ENCODE data around the gene KIDINS220.
A peak's percentile ranks its signal among the peaks of the same experiment; 100 is the strongest.

Gene KIDINS220

DNA sequence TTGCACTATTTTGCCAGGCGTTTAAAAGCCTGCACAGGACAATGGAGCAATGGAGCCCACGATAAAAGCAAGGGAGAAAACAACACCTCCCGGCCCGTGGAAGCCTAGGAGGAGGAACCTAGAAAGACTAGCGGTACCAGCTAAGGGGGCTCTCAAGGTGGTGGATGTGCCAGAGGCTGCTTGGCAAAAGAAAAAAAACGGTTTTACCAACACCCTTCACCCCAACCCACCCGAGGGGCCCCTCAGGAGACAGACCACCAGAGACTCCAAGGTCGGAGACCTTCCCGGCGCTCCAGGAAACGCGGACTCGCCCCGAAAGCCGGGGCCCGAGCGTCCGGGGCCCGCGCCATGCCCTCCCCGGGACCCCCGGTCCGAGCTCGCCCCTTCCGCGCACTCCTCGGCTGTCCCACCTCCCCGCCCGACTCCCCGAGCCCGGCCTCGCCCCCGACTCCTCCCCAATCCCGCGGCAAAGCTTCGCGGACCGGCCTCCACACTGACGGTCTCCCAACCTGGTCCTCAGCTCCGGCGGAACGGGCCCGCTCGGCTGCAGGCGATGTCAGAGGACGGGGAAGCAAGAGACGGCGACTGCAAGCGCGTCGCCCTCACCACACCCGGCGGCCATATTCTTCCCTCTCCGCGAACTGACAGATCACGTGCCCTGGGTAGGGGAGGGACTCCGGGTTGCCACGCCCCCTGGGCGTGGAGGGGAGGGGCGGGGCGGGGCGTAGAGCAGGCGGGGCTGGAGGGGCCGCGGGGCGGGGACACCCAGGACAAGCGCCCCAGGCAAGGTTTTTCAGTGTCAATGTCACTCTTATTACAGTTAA is at the start of gene KIDINS220:
KIDINS220 (minus strand) TSS at position 643 of the 824 bp plus-strand sequence. CDS start 10,520 bp downstream, outside the sequence.
- Mint-ChIP-seq H3K36me3 (ENCODE audit: low read depth) (peaks cover 2% of the 10 kb centered on the region), H3K4me1 (ENCODE audit: low read depth) (peaks cover 19% of the 10 kb centered on the region), H3K9me3 (no peaks in the 10 kb centered on the region), H3K27ac (peak within 1 kb of the TSS; percentile 99), H3K4me3 (peak within 1 kb of the TSS; percentile 100), H3K27me3 (ENCODE audit: low read depth) (peaks cover 4% of the 10 kb centered on the region)
- peak; percentile 75 for DNase-seq (ENCODE audit: low spot score)

DNA sequence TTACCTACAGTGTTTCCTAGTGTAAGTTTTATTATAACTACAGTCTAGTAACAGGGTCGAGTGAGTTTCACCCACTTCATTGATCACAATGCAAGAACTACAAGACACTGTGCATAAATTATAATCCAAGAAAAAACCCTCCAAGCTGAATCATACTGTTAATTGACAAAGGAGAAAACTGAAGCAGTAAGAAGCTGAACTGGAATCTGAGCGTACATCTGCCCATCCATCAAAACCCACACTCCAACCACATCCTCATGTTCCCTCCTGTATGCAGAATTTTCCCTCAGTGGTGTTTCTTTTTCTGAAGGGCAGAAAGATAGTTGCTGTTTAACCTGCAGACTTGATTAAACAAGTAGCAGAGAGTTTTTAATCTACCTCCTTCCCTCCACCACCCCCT is 49.5 kb upstream of the KIDINS220 start:
- no peaks in the 10 kb centered on the region for H3K36me3 Mint-ChIP-seq (ENCODE audit: low read depth)
- no peak overlapping the region for H3K27ac Mint-ChIP-seq
- H3K4me3 Mint-ChIP-seq = no peak overlapping the region
- H3K27me3 Mint-ChIP-seq (ENCODE audit: low read depth) = peaks cover 2% of the 10 kb centered on the region
- H3K4me1 Mint-ChIP-seq (ENCODE audit: low read depth) = no peaks in the 10 kb centered on the region
- no peaks in the 10 kb centered on the region for H3K9me3 Mint-ChIP-seq
- no peak for DNase-seq (ENCODE audit: low spot score)

DNA sequence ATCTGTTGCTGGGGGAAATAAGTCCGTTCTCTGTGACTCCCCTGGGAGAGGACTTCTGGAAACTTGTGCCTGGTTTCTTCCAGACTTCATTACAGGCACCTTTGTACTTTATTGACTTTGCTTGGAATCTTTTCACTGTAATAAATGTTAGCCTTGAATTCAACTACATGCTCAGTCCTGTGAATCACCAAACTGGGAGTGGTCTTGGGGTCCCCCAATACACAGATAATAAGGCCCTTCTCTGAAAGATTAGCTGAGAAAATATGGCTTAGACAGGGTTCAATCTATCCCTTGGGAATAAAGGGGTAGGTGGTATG is 48.7 kb upstream of the KIDINS220 start:
- Mint-ChIP-seq H3K4me3 (no peak overlapping the region), H3K36me3 (ENCODE audit: low read depth) (no peaks in the 10 kb centered on the region), H3K27me3 (ENCODE audit: low read depth) (peaks cover 2% of the 10 kb centered on the region), H3K9me3 (no peaks in the 10 kb centered on the region), H3K27ac (no peak overlapping the region), H3K4me1 (ENCODE audit: low read depth) (no peaks in the 10 kb centered on the region)
- DNase-seq (ENCODE audit: low spot score) = no peak

DNA sequence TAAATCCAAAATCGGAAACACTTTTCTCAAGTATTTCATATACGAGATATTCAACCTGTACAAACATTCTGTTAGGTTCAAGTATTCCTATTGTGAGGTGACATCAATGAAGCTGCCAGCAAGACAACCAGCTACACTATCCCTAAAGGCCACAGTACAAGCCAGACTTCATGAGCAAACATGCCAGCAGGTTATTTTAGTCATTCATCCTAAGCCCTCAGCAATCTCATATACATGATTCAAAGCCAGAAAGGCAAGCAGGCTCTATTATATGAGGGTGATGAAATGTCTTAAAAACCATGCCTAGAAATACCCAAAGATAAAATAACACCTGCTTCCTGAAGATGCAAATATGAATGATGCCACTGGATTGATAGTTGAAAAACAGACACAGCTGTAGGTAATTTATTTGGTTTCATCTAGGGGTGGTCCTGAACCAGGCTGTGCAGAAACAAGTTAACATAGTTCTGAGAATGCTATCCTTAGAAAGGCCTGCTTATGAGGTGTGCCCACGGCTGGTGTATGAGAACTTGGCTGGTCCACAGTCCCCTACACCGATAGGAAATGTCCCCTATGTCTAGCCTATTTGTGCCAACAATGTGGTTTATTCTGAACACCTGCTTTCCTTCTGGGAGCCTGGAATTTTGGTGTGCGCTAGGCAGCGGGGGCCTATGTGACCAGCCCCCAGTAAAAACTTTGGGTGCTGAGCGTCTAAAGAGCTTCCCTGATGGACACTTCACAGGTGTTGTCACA is 48.2 kb upstream of the KIDINS220 start:
- no peaks in the 10 kb centered on the region for H3K9me3 Mint-ChIP-seq
- H3K36me3 Mint-ChIP-seq (ENCODE audit: low read depth) = no peaks in the 10 kb centered on the region
- peaks cover 2% of the 10 kb centered on the region for H3K27me3 Mint-ChIP-seq (ENCODE audit: low read depth)
- no peak overlapping the region for H3K4me3 Mint-ChIP-seq
- no peak overlapping the region for H3K27ac Mint-ChIP-seq
- no peak for DNase-seq (ENCODE audit: low spot score)
- no peaks in the 10 kb centered on the region for H3K4me1 Mint-ChIP-seq (ENCODE audit: low read depth)

DNA sequence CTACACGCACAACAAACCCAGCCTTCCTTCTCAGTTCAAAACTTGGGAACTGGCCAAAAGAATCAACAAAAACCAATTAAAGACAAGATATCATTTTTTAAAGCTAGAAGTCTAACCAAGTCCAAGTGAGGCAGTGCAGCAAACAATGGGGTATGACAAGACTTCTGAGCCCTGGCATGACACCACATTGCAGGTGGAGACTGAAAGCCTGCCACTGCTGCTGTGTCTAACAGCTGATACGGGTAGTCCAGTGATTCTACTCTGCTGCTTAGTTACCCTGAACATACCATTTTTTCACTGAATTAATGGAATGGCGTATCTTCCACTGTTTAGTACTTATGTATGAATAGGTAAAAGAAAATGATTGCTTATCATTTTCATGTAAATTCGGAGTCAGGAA is 47.4 kb upstream of the KIDINS220 start:
- Mint-ChIP-seq H3K27me3 (ENCODE audit: low read depth) (peaks cover 2% of the 10 kb centered on the region), H3K27ac (no peak overlapping the region), H3K4me1 (ENCODE audit: low read depth) (no peaks in the 10 kb centered on the region), H3K4me3 (no peak overlapping the region), H3K36me3 (ENCODE audit: low read depth) (no peaks in the 10 kb centered on the region), H3K9me3 (no peaks in the 10 kb centered on the region)
- no peak for DNase-seq (ENCODE audit: low spot score)

DNA sequence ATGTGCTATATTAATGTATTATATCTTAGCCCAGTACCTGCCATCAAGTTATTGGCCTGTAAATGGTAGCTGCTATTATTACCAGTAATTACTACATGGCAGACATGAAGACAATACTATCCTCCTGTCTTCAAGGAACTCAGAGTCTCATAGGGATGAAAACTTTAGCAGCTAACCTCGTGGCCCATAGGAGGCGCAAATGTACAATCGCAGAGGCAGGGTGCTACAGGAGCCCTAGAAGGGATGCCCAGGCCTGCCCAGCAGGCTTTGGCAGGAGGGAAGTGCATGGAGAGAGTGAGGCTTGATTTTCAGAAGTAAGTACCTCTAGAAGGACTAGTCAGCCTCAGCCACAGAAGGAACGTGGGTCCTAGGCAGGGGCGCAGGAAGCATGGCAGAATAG is 44.7 kb upstream of the KIDINS220 start:
- H3K4me3 Mint-ChIP-seq = no peak overlapping the region
- H3K27me3 Mint-ChIP-seq (ENCODE audit: low read depth) = peaks cover 2% of the 10 kb centered on the region
- H3K9me3 Mint-ChIP-seq = no peaks in the 10 kb centered on the region
- H3K27ac Mint-ChIP-seq = no peak overlapping the region
- no peaks in the 10 kb centered on the region for H3K4me1 Mint-ChIP-seq (ENCODE audit: low read depth)
- H3K36me3 Mint-ChIP-seq (ENCODE audit: low read depth) = no peaks in the 10 kb centered on the region
- no peak for DNase-seq (ENCODE audit: low spot score)

DNA sequence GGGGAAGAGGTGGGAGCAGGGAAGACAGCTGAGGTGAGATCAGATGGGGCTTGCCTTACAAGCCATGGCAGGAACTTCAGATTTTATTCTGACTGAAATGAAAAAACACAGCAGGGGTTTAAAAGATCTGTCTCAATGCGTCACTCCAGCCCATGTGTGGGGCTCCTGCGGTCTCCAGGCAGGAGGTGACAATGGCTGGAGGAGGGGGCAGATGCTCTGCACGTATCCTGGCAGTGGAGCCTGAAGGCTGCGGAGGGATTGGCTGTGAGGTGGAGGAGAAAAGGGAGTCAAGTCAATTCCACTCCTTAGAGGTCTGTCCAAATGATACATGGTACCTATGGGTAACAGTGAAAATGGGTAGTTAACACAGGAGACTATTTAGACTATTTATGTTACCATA is 40.5 kb upstream of the KIDINS220 start:
- Mint-ChIP-seq H3K27ac (no peak overlapping the region), H3K4me1 (ENCODE audit: low read depth) (no peaks in the 10 kb centered on the region), H3K27me3 (ENCODE audit: low read depth) (peaks cover 2% of the 10 kb centered on the region), H3K36me3 (ENCODE audit: low read depth) (no peaks in the 10 kb centered on the region), H3K9me3 (no peaks in the 10 kb centered on the region), H3K4me3 (no peak overlapping the region)
- no peak for DNase-seq (ENCODE audit: low spot score)

DNA sequence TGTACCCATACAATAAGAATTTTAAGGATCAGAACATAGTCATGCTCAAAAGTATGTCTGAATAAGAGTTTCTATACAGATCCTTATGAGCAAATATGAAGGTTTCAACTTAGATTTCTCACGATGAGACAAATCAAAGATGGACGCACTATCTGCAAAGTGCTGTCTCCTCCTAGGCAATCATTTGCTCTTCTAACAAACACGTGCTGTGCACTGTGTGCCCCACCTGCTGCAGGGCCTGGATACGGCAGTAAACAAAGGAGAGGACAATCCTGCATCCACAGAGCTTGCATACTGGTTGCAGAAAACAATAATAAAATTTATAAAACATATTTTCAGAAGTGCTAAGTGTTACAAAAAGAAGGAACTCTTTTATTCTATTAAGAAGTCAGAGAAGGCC is 39.9 kb upstream of the KIDINS220 start:
- H3K27ac Mint-ChIP-seq = no peak overlapping the region
- DNase-seq (ENCODE audit: low spot score) = no peak
- no peaks in the 10 kb centered on the region for H3K9me3 Mint-ChIP-seq
- no peaks in the 10 kb centered on the region for H3K36me3 Mint-ChIP-seq (ENCODE audit: low read depth)
- H3K4me3 Mint-ChIP-seq = no peak overlapping the region
- H3K4me1 Mint-ChIP-seq (ENCODE audit: low read depth) = no peaks in the 10 kb centered on the region
- H3K27me3 Mint-ChIP-seq (ENCODE audit: low read depth) = peaks cover 3% of the 10 kb centered on the region

DNA sequence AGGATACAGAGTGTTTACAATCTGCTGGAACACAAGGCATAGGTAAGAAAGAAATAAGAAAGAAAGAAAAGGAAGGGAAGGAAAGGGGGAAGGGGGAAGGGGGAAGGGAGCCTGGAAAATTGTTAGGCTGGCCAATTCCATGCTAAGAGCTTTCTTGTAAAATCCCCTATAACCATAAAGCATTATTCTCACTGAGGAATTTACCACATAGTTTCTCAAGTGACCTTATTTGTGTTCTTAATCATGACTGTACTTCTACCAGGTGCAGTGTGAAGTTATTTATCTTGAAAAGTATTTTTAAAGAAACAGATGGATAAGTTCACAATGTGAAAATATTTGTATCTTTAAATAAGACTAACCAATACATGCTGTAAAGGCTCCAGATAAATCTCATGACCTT is 39.2 kb upstream of the KIDINS220 start:
- Mint-ChIP-seq H3K4me1 (ENCODE audit: low read depth) (no peaks in the 10 kb centered on the region), H3K27ac (no peak overlapping the region), H3K4me3 (no peak overlapping the region), H3K36me3 (ENCODE audit: low read depth) (no peaks in the 10 kb centered on the region), H3K9me3 (no peaks in the 10 kb centered on the region), H3K27me3 (ENCODE audit: low read depth) (peaks cover 3% of the 10 kb centered on the region)
- no peak for DNase-seq (ENCODE audit: low spot score)

DNA sequence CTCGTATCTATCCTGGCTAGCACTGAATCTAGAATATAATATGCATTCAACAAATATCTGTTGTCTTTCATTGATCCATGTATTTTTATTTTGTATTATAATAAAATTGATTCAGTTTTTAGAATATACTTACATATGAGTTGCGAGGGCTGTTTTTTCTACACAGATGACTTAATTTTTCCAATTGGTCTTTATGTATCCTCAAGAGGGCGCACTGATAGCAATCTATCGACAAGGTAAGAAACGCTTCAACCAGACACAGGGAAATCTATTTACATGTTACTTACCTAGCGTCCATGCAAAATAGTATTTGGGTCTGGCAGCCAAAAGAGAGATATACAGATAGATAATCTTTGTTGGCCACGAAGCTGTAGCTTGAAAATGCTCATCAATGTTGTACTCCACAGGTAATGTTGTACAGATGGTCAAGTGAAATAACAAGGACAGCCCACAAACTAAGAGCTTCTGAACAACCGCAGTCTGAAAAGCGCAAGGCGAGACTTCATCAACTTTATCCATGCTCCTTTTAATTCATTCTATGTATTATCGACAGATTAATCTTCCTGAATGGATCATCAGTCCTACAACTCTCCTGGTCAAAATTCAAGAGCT is 35.5 kb upstream of the KIDINS220 start:
- H3K27me3 Mint-ChIP-seq (ENCODE audit: low read depth) = peaks cover 3% of the 10 kb centered on the region
- no peak overlapping the region for H3K4me3 Mint-ChIP-seq
- no peaks in the 10 kb centered on the region for H3K4me1 Mint-ChIP-seq (ENCODE audit: low read depth)
- H3K27ac Mint-ChIP-seq = no peak overlapping the region
- H3K9me3 Mint-ChIP-seq = no peaks in the 10 kb centered on the region
- DNase-seq (ENCODE audit: low spot score) = no peak
- no peaks in the 10 kb centered on the region for H3K36me3 Mint-ChIP-seq (ENCODE audit: low read depth)

DNA sequence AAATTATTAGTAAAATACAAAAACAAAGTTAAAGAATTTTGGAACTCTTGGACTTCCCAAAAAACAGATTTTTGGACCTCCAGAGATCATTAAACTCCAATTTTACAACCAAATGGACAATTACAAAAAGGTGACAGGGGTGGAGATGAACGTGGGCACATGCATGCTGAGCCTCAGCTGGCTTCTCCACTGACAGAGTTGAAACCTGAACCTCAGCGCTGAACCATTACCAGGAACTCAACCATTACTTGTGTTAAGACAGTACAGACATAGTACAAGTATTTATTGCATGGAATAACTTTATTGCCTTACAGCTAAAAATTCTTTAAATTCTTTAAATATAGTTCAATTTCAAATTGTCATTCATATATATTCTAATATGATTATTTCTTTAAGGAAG is 33.0 kb upstream of the KIDINS220 start:
- no peak overlapping the region for H3K4me3 Mint-ChIP-seq
- DNase-seq (ENCODE audit: low spot score) = no peak

DNA sequence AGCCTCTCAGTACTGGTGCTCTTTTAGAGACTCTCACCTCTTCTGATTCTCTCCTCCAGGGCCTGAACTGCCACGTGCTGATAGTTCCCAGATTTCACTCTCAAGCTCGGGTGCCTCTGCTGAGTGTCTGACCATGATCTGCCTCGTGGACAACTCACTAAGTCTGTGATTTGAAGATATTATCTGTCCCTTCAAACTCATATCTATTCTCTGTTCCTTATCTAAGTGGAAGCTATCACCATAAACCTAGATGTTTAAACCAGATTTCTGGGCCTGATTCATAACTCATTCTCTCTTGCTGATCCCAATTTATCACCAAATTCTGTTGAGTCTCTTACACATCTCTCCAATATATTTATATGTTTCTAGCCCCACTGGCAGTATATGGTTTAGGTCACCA is 29.9 kb upstream of the KIDINS220 start:
- Mint-ChIP-seq H3K9me3 (no peaks in the 10 kb centered on the region), H3K27ac (no peak overlapping the region), H3K4me3 (no peak overlapping the region), H3K27me3 (ENCODE audit: low read depth) (peaks cover 11% of the 10 kb centered on the region), H3K4me1 (ENCODE audit: low read depth) (no peaks in the 10 kb centered on the region), H3K36me3 (ENCODE audit: low read depth) (no peaks in the 10 kb centered on the region)
- no peak for DNase-seq (ENCODE audit: low spot score)

More for the DNA sequence above, 33.0 kb upstream of the KIDINS220 start:
- peaks cover 3% of the 10 kb centered on the region for H3K27me3 Mint-ChIP-seq (ENCODE audit: low read depth)
- no peak overlapping the region for H3K27ac Mint-ChIP-seq
- no peaks in the 10 kb centered on the region for H3K4me1 Mint-ChIP-seq (ENCODE audit: low read depth)
- H3K36me3 Mint-ChIP-seq (ENCODE audit: low read depth) = no peaks in the 10 kb centered on the region
- no peaks in the 10 kb centered on the region for H3K9me3 Mint-ChIP-seq

DNA sequence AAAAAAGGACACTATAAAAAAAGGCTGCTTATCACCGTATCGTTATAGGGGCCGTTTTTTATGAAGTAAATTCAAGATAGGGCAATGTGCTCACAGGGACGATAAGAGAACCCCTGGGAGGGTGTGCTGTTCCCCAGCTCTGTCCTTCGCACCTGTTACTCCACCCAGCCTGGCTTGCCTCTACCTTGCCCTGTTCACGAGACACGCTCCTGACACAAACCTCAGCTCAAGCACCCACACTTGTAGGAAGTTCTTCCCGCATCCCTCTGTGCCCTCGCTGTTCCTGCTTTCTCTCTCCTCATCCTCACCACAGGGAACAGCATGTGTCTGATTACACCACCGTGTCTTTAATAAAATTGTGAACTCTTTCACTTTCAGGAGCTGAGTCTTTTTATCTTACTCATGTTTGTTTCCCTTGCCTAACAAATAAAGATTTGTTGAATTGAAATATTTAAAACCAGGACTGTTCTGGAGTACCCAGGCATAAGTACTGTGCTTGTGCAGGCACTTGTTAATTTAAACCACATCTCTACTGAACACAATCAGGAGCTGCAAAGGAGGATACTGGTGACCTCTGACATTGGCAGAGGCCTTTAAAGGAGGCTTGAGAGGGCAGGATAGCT is 26.0 kb upstream of the KIDINS220 start:
- no peak overlapping the region for H3K4me3 Mint-ChIP-seq
- H3K27me3 Mint-ChIP-seq (ENCODE audit: low read depth) = peaks cover 20% of the 10 kb centered on the region
- no peak for DNase-seq (ENCODE audit: low spot score)
- H3K9me3 Mint-ChIP-seq = no peaks in the 10 kb centered on the region
- no peaks in the 10 kb centered on the region for H3K36me3 Mint-ChIP-seq (ENCODE audit: low read depth)
- H3K27ac Mint-ChIP-seq = no peak overlapping the region
- H3K4me1 Mint-ChIP-seq (ENCODE audit: low read depth) = no peaks in the 10 kb centered on the region

DNA sequence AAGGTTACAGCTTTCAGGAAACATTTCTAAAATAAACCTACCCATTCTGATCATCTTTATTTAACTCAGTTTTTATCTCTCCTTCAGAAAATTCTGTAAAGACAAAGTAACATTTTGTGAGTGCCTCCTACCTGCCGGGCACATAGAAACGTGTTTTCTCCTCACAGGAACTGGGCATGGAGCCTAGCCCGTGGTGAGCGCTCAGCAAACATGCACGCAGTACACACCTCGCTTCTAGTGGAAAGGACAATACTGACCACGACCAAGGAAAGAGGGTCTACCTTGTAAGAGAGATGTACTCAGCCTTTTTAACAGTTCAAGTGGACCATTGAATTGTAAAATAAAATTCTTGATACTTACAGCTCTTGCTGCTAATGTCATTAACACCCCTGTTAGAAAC is 24.8 kb upstream of the KIDINS220 start:
- no peak for DNase-seq (ENCODE audit: low spot score)
- Mint-ChIP-seq H3K27ac (no peak overlapping the region), H3K9me3 (no peaks in the 10 kb centered on the region), H3K27me3 (ENCODE audit: low read depth) (peaks cover 23% of the 10 kb centered on the region), H3K36me3 (ENCODE audit: low read depth) (no peaks in the 10 kb centered on the region), H3K4me1 (ENCODE audit: low read depth) (no peaks in the 10 kb centered on the region), H3K4me3 (no peak overlapping the region)

All from T-helper 2 cell treated with Interferon-gamma antibody and Interleukin-4, amounts not matched to agents 5 μg/mL and 100 μg/mL, for 36 hours (primary cell).